RPMI8226 (cell line): ENCODE measurements around the gene TMEM132D.

ENCODE experiments used
- DNase-seq: peaks from one replicate; pipeline ENCODE4 v3.0.0-alpha.2; 2015

TMEM132D gene

GRCh38 chr12:129025055-129025454 is 878.8 kb downstream of the TMEM132D start:
- DNase-seq = no peak
